Fibroblast of pulmonary artery (primary cell): ENCODE results near the gene IKBKE.

ENCODE experiments used
- DNase-seq: peaks from one replicate; pipeline ENCODE4 v3.0.0-alpha.2; 2010; ENCODE audit warnings: low read depth
- H3K4me3 ChIP-seq: replicated peaks from 2 replicates; pipeline ENCODE4 v1.5.1; 2011; ENCODE audit warnings: low read depth, mild to moderate bottlenecking, control low read depth, low read length, moderate library complexity
- TF ChIP-seq, protein P1 (sequence below): IDR thresholded peaks from 2 replicates; pipeline ENCODE4 v1.5.1; 2011; ENCODE audit warnings: mild to moderate bottlenecking, control low read depth, low read length, inconsistent platforms; ENCODE audit errors: missing control alignments

The IKBKE gene

DNA sequence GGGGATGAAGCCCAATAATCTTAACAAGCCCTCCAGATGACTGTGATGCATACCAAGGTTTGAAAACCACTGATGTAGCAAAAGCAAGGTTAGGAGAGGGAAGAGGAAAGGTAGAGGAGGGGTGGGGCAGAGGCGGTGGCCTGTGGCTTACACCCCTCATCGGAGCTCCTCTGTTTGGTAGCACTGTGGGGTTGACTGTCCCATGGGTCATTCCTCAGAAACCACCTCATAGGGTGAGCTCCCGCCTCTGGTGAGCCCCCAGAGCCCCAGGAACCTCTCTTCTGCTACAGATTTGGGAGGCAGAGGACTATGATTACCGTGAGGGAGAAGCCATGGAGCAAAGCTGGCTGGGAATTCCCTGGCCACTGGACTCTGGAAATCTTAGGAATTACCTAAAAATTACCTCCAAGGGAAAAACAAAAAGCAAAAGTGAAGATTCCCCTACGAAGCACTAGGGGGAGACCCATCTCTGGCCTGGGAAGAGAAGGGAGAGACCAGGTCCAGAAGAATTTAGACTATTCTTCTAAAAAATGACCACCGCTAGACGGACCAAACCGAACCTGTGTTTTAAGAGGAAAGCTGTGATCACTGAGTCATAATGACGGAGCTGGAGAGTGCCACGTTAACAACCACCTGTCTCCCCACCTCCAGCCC lies 35.6 kb downstream of the IKBKE start:
- DNase-seq, result peak; percentile 63
- TF ChIP-seq, protein P1, sequence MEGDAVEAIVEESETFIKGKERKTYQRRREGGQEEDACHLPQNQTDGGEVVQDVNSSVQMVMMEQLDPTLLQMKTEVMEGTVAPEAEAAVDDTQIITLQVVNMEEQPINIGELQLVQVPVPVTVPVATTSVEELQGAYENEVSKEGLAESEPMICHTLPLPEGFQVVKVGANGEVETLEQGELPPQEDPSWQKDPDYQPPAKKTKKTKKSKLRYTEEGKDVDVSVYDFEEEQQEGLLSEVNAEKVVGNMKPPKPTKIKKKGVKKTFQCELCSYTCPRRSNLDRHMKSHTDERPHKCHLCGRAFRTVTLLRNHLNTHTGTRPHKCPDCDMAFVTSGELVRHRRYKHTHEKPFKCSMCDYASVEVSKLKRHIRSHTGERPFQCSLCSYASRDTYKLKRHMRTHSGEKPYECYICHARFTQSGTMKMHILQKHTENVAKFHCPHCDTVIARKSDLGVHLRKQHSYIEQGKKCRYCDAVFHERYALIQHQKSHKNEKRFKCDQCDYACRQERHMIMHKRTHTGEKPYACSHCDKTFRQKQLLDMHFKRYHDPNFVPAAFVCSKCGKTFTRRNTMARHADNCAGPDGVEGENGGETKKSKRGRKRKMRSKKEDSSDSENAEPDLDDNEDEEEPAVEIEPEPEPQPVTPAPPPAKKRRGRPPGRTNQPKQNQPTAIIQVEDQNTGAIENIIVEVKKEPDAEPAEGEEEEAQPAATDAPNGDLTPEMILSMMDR, result peak; percentile 71

DNA sequence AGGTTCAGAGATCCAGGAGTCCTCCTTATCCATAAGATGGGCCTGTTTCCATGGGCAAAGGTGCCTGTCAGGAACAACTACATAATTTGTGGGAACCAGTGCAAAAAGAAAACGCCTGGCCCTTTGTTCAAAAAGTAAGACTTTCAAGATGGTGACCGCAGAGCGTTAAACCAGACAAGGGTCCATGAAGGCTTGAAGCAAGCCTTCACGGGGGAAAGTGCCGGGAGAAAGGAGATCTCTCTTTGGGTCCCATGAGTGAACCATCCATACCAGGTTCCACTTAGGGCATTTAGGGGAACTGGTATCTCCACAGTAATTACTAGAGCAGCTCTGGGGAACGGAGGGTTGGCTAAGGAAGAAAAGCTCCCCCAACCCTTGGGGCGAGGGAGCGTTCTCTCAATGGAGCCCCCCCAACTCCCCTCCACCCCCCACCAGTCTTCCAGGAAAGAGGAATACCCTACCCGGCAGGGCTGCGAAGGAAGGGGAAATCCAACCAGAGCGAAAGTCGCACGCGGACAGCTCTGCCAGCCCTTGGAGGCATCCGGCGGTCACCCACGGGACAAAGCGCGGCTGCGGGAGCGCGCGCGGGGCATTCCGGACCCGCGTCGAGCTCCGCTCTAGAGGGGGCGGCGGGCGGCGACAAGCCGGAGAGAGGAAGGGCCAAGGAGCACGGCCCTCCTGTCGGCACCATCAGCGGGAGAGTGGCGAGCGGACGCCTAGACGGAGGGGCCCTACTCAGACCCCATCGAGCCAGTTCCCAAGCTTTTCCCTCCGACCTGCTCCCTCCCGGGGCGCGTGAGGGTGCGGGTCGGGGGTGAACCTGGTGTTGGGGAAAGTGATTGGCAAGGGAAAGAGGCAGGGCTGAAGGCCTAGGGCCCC lies 36.4 kb downstream of the IKBKE start:
- TF ChIP-seq, protein P1, result no peak
- no peak for DNase-seq
- peak overlapping the region; percentile 51 for H3K4me3 ChIP-seq

More for the DNA sequence above, 35.6 kb downstream of the IKBKE start:
- H3K4me3 ChIP-seq, result no peak overlapping the region

DNA sequence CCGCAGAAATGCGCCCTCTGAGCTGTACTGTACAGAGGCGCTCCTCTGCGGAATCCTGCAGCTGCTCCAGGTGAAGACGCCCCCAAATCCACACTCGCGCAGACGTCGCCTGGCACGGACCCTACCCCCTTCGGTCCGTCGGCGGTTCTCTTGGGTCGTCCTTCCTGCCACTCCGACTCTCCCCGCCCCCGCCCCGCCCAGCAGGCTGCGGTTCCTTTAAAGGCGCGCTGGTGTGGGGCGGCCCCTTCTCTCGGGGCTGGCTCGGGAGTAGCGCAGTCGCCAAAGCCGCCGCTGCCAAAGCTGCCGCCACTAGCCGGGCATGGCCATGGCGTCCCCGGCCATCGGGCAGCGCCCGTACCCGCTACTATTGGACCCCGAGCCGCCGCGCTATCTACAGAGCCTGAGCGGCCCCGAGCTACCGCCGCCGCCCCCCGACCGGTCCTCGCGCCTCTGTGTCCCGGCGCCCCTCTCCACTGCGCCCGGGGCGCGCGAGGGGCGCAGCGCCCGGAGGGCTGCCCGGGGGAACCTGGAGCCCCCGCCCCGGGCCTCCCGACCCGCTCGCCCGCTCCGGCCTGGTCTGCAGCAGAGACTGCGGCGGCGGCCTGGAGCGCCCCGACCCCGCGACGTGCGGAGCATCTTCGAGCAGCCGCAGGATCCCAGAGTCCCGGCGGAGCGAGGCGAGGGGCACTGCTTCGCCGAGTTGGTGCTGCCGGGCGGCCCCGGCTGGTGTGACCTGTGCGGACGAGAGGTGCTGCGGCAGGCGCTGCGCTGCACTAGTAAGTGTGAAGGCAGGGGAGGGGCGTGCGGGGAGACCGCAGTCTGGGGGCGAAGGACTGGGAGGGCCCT lies 37.2 kb downstream of the IKBKE start, which contains the start of gene RASSF5:
Gene RASSF5 (plus strand): TSS at position 248 of the 846 bp plus-strand sequence. CDS start 72 bp downstream, at position 320.
- peak; percentile 59 for DNase-seq
- H3K4me3 ChIP-seq, result peak within 1 kb of the TSS; percentile 51
- TF ChIP-seq, protein P1, result no peak

DNA sequence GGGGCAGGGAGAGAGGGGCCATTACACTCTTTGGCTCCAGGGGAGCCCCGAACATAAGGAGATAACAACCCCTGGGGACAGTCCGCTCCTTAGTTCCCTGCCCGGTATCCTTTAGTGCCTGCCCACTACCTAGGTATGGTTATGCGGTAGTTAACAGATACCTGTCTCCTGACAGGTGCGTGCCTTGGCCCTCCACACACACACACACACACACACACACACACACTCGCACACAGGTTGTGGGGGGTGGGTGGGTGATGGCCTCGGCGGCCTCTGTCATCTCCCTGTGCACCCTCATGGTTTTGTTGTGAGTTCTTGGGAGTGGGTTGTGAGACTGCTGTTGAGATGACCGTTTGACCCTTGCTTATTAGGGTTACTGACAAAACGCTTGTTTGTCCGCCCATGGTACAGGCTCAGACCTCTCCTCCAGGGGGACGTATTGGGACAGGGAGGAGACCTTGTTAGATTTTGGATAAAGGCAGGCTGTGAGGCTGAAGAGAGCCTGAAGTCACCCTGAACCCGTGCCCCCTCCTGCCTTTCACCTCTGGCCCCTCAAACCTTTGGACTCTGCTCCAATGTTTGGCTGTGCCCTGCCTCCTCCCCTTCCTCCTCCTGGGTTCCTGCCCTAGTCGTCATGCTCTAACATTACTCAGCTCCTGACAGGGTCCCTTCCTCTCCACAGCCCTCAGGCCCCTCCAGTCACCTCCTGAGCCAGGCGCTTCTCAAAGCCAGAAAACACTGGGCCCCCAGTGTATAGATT lies 38.0 kb downstream of the IKBKE start:
- no peak for DNase-seq

GRCh38 chr1:206508956-206509355 lies 38.7 kb downstream of the IKBKE start:
- DNase-seq, result peak; percentile 68
- H3K4me3 ChIP-seq, result no peak overlapping the region
- TF ChIP-seq, protein P1, result no peak

More for the DNA sequence above, 38.0 kb downstream of the IKBKE start:
- TF ChIP-seq, protein P1, result no peak
- H3K4me3 ChIP-seq, result peak overlapping the region; percentile 51

DNA sequence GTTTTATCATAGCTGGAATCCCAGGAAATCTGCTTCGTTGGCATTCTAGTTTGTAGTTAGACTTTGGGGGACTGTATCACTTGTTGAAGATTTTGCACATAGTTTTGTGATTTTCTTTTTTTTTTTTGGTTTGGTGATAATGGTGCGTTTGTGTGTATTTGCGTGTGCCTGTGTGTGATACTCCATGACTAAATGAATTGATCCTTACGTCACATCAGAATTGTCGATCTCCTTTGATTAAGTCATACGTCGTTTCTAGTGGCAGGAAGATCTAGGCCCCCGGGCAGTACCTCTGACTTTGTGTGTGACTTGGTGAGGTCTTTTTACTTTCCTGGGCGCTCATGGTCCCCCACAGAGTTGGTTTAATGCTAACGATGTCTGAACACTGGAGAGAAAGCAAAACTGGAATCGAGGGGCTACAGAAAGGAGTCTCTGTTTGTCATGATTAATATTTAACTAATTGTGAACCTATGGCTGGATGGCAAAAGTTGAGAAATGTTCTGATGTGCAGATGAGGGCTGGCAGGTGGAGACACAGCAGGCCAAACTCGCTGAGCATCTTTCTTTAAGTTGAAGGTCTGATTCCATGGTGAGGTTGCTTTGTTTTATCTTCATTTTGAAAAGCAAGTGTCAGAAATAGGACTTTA lies 39.5 kb downstream of the IKBKE start:
- no peak for DNase-seq
- TF ChIP-seq, protein P1, result no peak
- H3K4me3 ChIP-seq, result no peak overlapping the region
